SK-N-SH treated with all-trans-retinoic acid at 6 μM for 48 hours (cell line): ENCODE data around the gene LDB1.

Experiments used
- ATAC-seq: fragments of 200-7000 bp; cut with Tn5 transposase; 3 replicates; pipeline ENCODE4 v1.9.1; 2020; ENCODE audit warnings: mild to moderate bottlenecking, moderate library complexity
- ARNTL ChIP-seq: fragments of 450-650 bp; formaldehyde crosslinking; IDR thresholded peaks from 2 replicates; pipeline ENCODE4 v1.5.0; 2020; ENCODE audit warnings: low read depth, mild to moderate bottlenecking, moderate library complexity, borderline replicate concordance
- BACH2 ChIP-seq: fragments of 250-450 bp; sonication (Bioruptor Pico); IDR thresholded peaks from 2 replicates; pipeline ENCODE4 v1.9.0; 2021; ENCODE audit warnings: mild to moderate bottlenecking, borderline replicate concordance
- CSDC2 ChIP-seq: fragments of 250-450 bp; sonication (Bioruptor Pico); IDR thresholded peaks from 2 replicates; pipeline ENCODE4 v1.5.0; 2020; ENCODE audit warnings: mild to moderate bottlenecking, moderate library complexity
- GLIS3 ChIP-seq: fragments of 250-450 bp; sonication (Bioruptor Pico); IDR thresholded peaks from 2 replicates; pipeline ENCODE4 v1.5.0; 2020; ENCODE audit warnings: mild to moderate bottlenecking, moderate library complexity
- ISL1 ChIP-seq: fragments of 250-450 bp; sonication (Bioruptor Pico); IDR thresholded peaks from 2 replicates; pipeline ENCODE4 v2.1.2; 2022; ENCODE audit warnings: mild to moderate bottlenecking, moderate library complexity
- OSR1 ChIP-seq: fragments of 250-450 bp; sonication (Bioruptor Pico); IDR thresholded peaks from 2 replicates; pipeline ENCODE4 v1.8.0; 2022; ENCODE audit warnings: moderate library complexity, mild to moderate bottlenecking, inconsistent platforms
- PPARA ChIP-seq: fragments of 250-450 bp; sonication (Bioruptor Pico); IDR thresholded peaks from 2 replicates; pipeline ENCODE4 v1.5.0; 2020; ENCODE audit warnings: mild to moderate bottlenecking, borderline replicate concordance
- RARB ChIP-seq: fragments of 250-450 bp; sonication (Bioruptor Pico); IDR thresholded peaks from 2 replicates; pipeline ENCODE4 v1.8.0; 2021; ENCODE audit warnings: mild to moderate bottlenecking, moderate library complexity
- SNAI2 ChIP-seq: fragments of 250-450 bp; sonication (Bioruptor Pico); IDR thresholded peaks from 2 replicates; pipeline ENCODE4 v1.5.0; 2020; ENCODE audit warnings: mild to moderate bottlenecking, moderate library complexity
- TCF4 ChIP-seq: fragments of 250-450 bp; sonication (Bioruptor Pico); IDR thresholded peaks from 2 replicates; pipeline ENCODE4 v1.8.0; 2021; ENCODE audit warnings: mild to moderate bottlenecking, moderate library complexity, borderline replicate concordance
- TOX ChIP-seq: fragments of 250-450 bp; sonication (Bioruptor Pico); IDR thresholded peaks from 2 replicates; pipeline ENCODE4 v1.8.0; 2021; ENCODE audit warnings: mild to moderate bottlenecking, moderate library complexity, borderline replicate concordance
- ZC3H10 ChIP-seq: fragments of 250-450 bp; sonication (Bioruptor Pico); IDR thresholded peaks from 2 replicates; pipeline ENCODE4 v1.5.1; 2021; ENCODE audit warnings: mild to moderate bottlenecking, moderate library complexity
- ZNF565 ChIP-seq: fragments of 450-650 bp; formaldehyde crosslinking; conservative IDR thresholded peaks from 2 replicates; pipeline ENCODE4 v1.5.0; 2020; ENCODE audit warnings: low read depth, mild to moderate bottlenecking, moderate library complexity
- ZNF70 ChIP-seq: fragments of 450-650 bp; formaldehyde crosslinking; IDR thresholded peaks from 2 replicates; pipeline ENCODE4 v1.5.0; 2020; ENCODE audit warnings: mild to moderate bottlenecking, moderate library complexity
- ZNF8 ChIP-seq: fragments of 450-650 bp; formaldehyde crosslinking; IDR thresholded peaks from 2 replicates; pipeline ENCODE4 v1.5.0; 2020; ENCODE audit warnings: mild to moderate bottlenecking, moderate library complexity
- TF ChIP-seq, protein P1 (sequence below): fragments of 250-450 bp; sonication (Bioruptor Pico); IDR thresholded peaks from 2 replicates; pipeline ENCODE4 v1.8.0; 2020; ENCODE audit warnings: mild to moderate bottlenecking, moderate library complexity, borderline replicate concordance
- TF ChIP-seq, protein P2 (sequence below): fragments of 250-450 bp; sonication (Bioruptor Pico); IDR thresholded peaks from 2 replicates; pipeline ENCODE4 v1.5.0; 2020; ENCODE audit warnings: mild to moderate bottlenecking, moderate library complexity
- TF ChIP-seq, protein P3 (sequence below): fragments of 250-450 bp; sonication (Bioruptor Pico); IDR thresholded peaks from 2 replicates; pipeline ENCODE4 v1.5.1; 2021; ENCODE audit warnings: mild to moderate bottlenecking, moderate library complexity
- TF ChIP-seq, protein P4 (sequence below): fragments of 250-450 bp; sonication (Bioruptor Pico); IDR thresholded peaks from 2 replicates; pipeline ENCODE4 v1.8.0; 2021; ENCODE audit warnings: low read depth, mild to moderate bottlenecking, moderate library complexity, borderline replicate concordance
- TF ChIP-seq, protein P5 (sequence below): fragments of 250-450 bp; sonication (Bioruptor Pico); IDR thresholded peaks from 2 replicates; pipeline ENCODE4 v1.5.1; 2020; ENCODE audit warnings: low read depth, mild to moderate bottlenecking, moderate library complexity

LDB1 gene

DNA sequence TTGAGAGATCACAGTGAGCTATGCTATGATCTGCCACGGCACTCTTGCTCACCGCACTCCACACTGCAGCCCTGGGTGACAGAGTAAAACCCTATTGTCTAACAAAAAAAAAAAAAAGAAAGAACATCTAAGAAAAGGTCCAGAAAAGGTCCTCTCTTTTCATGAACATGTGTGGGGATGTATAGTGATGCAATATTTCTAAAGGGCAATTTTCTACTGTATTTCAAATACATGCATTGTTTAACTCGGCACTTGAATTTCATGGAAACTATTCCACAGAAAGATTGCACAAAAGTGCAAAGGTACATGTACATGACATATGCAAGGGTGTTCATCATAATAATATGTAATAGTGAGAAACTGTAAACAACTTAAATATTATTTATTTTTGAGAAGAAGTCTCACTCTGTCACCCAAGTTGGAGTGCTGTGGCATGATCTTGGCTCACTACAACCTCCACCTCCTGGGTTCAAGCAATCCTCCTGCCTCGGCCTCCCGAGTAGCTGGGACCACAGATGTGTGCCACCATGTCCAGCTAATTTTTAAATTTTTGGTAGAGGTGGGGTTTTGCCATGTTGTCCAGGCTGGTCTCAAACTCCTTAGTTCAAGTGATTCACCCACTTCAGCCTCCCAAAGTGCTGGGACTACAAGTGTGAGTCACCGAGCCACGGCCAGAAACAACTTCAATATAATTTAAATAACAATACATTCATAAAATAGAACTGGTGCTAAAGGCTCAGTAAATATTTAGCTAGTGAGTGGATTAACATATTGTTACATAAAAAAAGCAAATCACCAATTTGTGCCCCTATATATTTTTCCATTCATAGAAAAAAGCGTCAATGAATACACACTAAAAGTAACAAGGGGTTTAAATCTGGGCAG is 11.4 kb upstream of the LDB1 start:
- ATAC-seq: no peak
- TF ChIP-seq PPARA (CRISPR knock-in tag) (no peak), BACH2 (no peak), TOX (CRISPR knock-in tag) (no peak), ZNF70 (no peak), RARB (CRISPR knock-in tag) (no peak), ISL1 (CRISPR knock-in tag) (no peak), GLIS3 (CRISPR knock-in tag) (no peak), CSDC2 (CRISPR knock-in tag) (no peak), ZC3H10 (CRISPR knock-in tag) (no peak), OSR1 (no peak), ZNF8 (CRISPR knock-in tag) (no peak), TCF4 (CRISPR knock-in tag) (no peak)
- TF ChIP-seq, protein P1, sequence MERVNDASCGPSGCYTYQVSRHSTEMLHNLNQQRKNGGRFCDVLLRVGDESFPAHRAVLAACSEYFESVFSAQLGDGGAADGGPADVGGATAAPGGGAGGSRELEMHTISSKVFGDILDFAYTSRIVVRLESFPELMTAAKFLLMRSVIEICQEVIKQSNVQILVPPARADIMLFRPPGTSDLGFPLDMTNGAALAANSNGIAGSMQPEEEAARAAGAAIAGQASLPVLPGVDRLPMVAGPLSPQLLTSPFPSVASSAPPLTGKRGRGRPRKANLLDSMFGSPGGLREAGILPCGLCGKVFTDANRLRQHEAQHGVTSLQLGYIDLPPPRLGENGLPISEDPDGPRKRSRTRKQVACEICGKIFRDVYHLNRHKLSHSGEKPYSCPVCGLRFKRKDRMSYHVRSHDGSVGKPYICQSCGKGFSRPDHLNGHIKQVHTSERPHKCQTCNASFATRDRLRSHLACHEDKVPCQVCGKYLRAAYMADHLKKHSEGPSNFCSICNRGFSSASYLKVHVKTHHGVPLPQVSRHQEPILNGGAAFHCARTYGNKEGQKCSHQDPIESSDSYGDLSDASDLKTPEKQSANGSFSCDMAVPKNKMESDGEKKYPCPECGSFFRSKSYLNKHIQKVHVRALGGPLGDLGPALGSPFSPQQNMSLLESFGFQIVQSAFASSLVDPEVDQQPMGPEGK (CRISPR knock-in tag): no peak
- TF ChIP-seq, protein P2, sequence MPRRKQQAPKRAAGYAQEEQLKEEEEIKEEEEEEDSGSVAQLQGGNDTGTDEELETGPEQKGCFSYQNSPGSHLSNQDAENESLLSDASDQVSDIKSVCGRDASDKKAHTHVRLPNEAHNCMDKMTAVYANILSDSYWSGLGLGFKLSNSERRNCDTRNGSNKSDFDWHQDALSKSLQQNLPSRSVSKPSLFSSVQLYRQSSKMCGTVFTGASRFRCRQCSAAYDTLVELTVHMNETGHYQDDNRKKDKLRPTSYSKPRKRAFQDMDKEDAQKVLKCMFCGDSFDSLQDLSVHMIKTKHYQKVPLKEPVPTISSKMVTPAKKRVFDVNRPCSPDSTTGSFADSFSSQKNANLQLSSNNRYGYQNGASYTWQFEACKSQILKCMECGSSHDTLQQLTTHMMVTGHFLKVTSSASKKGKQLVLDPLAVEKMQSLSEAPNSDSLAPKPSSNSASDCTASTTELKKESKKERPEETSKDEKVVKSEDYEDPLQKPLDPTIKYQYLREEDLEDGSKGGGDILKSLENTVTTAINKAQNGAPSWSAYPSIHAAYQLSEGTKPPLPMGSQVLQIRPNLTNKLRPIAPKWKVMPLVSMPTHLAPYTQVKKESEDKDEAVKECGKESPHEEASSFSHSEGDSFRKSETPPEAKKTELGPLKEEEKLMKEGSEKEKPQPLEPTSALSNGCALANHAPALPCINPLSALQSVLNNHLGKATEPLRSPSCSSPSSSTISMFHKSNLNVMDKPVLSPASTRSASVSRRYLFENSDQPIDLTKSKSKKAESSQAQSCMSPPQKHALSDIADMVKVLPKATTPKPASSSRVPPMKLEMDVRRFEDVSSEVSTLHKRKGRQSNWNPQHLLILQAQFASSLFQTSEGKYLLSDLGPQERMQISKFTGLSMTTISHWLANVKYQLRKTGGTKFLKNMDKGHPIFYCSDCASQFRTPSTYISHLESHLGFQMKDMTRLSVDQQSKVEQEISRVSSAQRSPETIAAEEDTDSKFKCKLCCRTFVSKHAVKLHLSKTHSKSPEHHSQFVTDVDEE: no peak
- TF ChIP-seq, protein P3, sequence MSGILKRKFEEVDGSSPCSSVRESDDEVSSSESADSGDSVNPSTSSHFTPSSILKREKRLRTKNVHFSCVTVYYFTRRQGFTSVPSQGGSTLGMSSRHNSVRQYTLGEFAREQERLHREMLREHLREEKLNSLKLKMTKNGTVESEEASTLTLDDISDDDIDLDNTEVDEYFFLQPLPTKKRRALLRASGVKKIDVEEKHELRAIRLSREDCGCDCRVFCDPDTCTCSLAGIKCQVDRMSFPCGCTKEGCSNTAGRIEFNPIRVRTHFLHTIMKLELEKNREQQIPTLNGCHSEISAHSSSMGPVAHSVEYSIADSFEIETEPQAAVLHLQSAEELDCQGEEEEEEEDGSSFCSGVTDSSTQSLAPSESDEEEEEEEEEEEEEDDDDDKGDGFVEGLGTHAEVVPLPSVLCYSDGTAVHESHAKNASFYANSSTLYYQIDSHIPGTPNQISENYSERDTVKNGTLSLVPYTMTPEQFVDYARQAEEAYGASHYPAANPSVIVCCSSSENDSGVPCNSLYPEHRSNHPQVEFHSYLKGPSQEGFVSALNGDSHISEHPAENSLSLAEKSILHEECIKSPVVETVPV: no peak
- TF ChIP-seq, protein P4, sequence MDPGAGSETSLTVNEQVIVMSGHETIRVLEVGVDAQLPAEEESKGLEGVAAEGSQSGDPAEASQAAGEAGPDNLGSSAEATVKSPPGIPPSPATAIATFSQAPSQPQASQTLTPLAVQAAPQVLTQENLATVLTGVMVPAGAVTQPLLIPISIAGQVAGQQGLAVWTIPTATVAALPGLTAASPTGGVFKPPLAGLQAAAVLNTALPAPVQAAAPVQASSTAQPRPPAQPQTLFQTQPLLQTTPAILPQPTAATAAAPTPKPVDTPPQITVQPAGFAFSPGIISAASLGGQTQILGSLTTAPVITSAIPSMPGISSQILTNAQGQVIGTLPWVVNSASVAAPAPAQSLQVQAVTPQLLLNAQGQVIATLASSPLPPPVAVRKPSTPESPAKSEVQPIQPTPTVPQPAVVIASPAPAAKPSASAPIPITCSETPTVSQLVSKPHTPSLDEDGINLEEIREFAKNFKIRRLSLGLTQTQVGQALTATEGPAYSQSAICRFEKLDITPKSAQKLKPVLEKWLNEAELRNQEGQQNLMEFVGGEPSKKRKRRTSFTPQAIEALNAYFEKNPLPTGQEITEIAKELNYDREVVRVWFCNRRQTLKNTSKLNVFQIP (CRISPR knock-in tag): no peak
- TF ChIP-seq, protein P5, sequence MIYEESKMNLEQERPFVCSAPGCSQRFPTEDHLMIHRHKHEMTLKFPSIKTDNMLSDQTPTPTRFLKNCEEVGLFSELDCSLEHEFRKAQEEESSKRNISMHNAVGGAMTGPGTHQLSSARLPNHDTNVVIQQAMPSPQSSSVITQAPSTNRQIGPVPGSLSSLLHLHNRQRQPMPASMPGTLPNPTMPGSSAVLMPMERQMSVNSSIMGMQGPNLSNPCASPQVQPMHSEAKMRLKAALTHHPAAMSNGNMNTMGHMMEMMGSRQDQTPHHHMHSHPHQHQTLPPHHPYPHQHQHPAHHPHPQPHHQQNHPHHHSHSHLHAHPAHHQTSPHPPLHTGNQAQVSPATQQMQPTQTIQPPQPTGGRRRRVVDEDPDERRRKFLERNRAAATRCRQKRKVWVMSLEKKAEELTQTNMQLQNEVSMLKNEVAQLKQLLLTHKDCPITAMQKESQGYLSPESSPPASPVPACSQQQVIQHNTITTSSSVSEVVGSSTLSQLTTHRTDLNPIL (CRISPR knock-in tag): no peak

DNA sequence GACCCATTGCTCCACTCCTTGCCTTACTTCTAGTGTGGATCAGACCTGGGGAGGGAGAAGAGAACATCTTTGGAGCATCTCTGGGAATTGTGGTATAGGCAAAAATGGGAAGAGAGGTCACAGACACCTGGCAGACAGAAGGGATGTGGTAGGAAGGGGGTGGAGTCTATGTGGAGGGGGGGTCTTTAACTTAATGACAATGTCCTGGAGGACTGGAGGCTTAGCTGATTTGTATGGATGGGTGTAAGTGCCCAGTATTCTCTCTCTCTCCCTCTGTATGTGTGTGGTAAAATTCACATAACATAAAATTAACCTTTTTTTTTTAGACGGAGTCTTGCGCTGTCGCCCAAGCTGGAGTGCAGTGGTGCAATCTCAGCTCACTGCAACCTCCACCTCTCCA is 3.1 kb upstream of the LDB1 start:
- TF ChIP-seq TCF4 (CRISPR knock-in tag) (no peak), ARNTL (CRISPR knock-in tag) (no peak), PPARA (CRISPR knock-in tag) (no peak), ZNF70 (no peak), SNAI2 (CRISPR knock-in tag) (no peak), ZNF565 (CRISPR knock-in tag) (no peak), BACH2 (no peak)
- TF ChIP-seq, protein P1 (CRISPR knock-in tag): no peak
- TF ChIP-seq, protein P4 (CRISPR knock-in tag): no peak
- ATAC-seq: no peak
